ENCODE data around the gene IFNL4.
"Not testable (repeated sequence)": the region's sequence is repeated elsewhere in the genome, so short reads cannot be mapped to it uniquely, and the experiment has no call there.

DNA sequence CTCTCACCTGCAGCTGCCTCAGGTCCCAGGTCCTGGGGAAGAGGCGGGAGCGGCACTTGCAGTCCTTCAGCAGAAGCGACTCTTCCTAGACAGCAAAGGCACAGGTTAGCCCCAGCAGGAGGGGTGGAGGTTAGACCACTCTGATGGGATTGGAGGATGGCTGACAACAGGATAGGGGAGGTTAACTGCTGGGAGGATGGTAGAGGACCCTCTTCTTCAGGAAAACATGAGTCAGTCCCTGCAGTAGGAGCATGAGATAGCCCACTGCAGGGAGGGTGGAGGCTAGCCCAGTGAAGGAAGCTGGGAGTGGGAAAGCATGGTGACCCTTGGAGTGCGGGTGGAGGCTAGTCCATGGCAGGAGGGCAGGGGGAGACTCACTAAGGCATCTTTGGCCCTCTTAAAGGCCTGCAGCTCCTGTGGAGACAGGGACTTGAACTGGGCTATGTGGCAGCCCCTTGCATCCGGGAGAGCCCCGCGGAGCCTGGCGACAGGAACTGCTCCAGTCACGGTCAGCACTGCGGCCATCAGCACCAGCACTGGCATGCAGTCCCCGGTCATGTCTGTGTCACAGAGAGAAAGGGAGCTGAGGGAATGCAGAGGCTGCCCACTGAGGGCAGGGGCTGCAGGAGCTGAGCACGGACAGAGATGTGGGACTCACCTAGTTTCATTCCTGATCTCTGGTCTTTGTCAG, 4.1 kb downstream of the IFNL4 start, which contains the start of gene IFNL3:
- TF ChIP-seq TAF1 (IDR thresholded peaks at IDR 0.05; ENCODE audit: borderline replicate concordance, insufficient read depth, low read length); SIN3A (IDR thresholded peaks at IDR 0.05; ENCODE audit: borderline replicate concordance, insufficient read depth, low read length); POLR2AphosphoS5 (IDR thresholded peaks at IDR 0.05; ENCODE audit: low read depth, low read length); FOXP2 (optimal IDR thresholded peaks at IDR 0.05; ENCODE audit: borderline replicate concordance, extremely low read depth, extremely low read length, insufficient read depth): not testable (repeated sequence)
- TF ChIP-seq, protein P1, sequence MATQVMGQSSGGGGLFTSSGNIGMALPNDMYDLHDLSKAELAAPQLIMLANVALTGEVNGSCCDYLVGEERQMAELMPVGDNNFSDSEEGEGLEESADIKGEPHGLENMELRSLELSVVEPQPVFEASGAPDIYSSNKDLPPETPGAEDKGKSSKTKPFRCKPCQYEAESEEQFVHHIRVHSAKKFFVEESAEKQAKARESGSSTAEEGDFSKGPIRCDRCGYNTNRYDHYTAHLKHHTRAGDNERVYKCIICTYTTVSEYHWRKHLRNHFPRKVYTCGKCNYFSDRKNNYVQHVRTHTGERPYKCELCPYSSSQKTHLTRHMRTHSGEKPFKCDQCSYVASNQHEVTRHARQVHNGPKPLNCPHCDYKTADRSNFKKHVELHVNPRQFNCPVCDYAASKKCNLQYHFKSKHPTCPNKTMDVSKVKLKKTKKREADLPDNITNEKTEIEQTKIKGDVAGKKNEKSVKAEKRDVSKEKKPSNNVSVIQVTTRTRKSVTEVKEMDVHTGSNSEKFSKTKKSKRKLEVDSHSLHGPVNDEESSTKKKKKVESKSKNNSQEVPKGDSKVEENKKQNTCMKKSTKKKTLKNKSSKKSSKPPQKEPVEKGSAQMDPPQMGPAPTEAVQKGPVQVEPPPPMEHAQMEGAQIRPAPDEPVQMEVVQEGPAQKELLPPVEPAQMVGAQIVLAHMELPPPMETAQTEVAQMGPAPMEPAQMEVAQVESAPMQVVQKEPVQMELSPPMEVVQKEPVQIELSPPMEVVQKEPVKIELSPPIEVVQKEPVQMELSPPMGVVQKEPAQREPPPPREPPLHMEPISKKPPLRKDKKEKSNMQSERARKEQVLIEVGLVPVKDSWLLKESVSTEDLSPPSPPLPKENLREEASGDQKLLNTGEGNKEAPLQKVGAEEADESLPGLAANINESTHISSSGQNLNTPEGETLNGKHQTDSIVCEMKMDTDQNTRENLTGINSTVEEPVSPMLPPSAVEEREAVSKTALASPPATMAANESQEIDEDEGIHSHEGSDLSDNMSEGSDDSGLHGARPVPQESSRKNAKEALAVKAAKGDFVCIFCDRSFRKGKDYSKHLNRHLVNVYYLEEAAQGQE (IDR thresholded peaks at IDR 0.05; ENCODE audit: insufficient read depth in 1 of 2, low read depth in 2 of 2, low read length in 2 of 2) = not testable (repeated sequence)
